GM23248 (cell line): ENCODE data around the gene C2orf81. TPM values are rescaled to one million over a fixed set of nuclear protein-coding genes. Genes with fewer than 3 reads are reported as not detected.

Experiments
- DNase-seq: peaks from one replicate; pipeline ENCODE4 v3.0.0-alpha.2; 2015
- H2AFZ ChIP-seq: fragments of 200-600 bp; sonication (generic); 2 replicates; pipeline ENCODE4 v1.6.1; 2016; ENCODE audit warnings: antibody characterized with exemption
- H3F3A ChIP-seq: fragments of 200-600 bp; sonication (generic); 2 replicates; pipeline ENCODE4 v1.6.1; 2016; ENCODE audit warnings: mild to moderate bottlenecking, antibody characterized with exemption, mixed run types; ENCODE audit not compliant: insufficient read depth
- H3K27ac ChIP-seq: fragments of 200-600 bp; sonication (generic); 2 replicates; pipeline ENCODE4 v1.5.1; 2016; ENCODE audit warnings: mild to moderate bottlenecking
- H3K27me3 ChIP-seq: fragments of 200-600 bp; sonication (generic); replicated peaks from 2 replicates; pipeline ENCODE4 v1.6.1; 2016; ENCODE audit warnings: mild to moderate bottlenecking; ENCODE audit not compliant: insufficient read depth
- H3K36me3 ChIP-seq: fragments of 200-600 bp; sonication (generic); 2 replicates; pipeline ENCODE4 v1.6.1; 2016; ENCODE audit warnings: low read depth, mild to moderate bottlenecking
- H3K4me1 ChIP-seq: fragments of 200-600 bp; sonication (generic); 2 replicates; pipeline ENCODE4 v1.6.1; 2016; ENCODE audit warnings: mild to moderate bottlenecking; ENCODE audit not compliant: insufficient read depth
- H3K4me2 ChIP-seq: fragments of 200-600 bp; sonication (generic); one replicate; pipeline ENCODE4 v1.6.1; 2016; ENCODE audit warnings: mild to moderate bottlenecking; ENCODE audit not compliant: unreplicated experiment
- H3K4me3 ChIP-seq: fragments of 200-600 bp; sonication (generic); 2 replicates; pipeline ENCODE4 v1.5.1; 2016; ENCODE audit warnings: mild to moderate bottlenecking
- H3K79me2 ChIP-seq: fragments of 200-600 bp; sonication (generic); 2 replicates; pipeline ENCODE4 v1.6.1; 2016; ENCODE audit warnings: mild to moderate bottlenecking; ENCODE audit not compliant: insufficient read depth
- H3K9ac ChIP-seq: fragments of 200-600 bp; sonication (generic); 2 replicates; pipeline ENCODE4 v1.6.1; 2016; ENCODE audit warnings: mild to moderate bottlenecking
- H3K9me2 ChIP-seq: fragments of 200-600 bp; sonication (generic); 2 replicates; pipeline ENCODE4 v1.6.1; 2016; ENCODE audit warnings: mixed run types, mild to moderate bottlenecking, moderate library complexity; ENCODE audit not compliant: insufficient read depth
- H3K9me3 ChIP-seq: fragments of 200-600 bp; sonication (generic); one replicate; pipeline ENCODE4 v1.6.1; 2017; ENCODE audit warnings: low read depth
- H4K20me1 ChIP-seq: fragments of 200-600 bp; sonication (generic); 2 replicates; pipeline ENCODE4 v1.6.0; 2016; ENCODE audit not compliant: insufficient read depth
- EZH2 ChIP-seq: fragments of 200-600 bp; sonication (generic); IDR thresholded peaks from 2 replicates; pipeline ENCODE4 v1.6.1; 2018; ENCODE audit warnings: antibody characterized with exemption, mild to moderate bottlenecking; ENCODE audit not compliant: insufficient read depth, poor library complexity, severe bottlenecking
- EZH2phosphoT487 ChIP-seq: fragments of 200-600 bp; sonication (generic); IDR thresholded peaks from 2 replicates; pipeline ENCODE4 v1.6.1; 2018; ENCODE audit warnings: antibody characterized with exemption, moderate library complexity, mild to moderate bottlenecking, low read depth; ENCODE audit not compliant: insufficient read depth
- WGBS, 2 experiments: methylation state at CpG; one replicate each; pipeline ENCODE4 v1.1.6; 2015 to 2017; ENCODE audit warnings: low lambda C conversion rate in 2 of 2, low coverage in 1 of 2; ENCODE audit errors: missing lambda C conversion rate in 2 of 2; 5-methylcytosine and 5-hydroxymethylcytosine counted together
- in situ Hi-C: fragments of 300-500 bp; cut with MboI; formaldehyde crosslinking; loops from 2 replicates; pipeline ENCODE4 v1.15.0; 2020
- polyA plus RNA-seq: library from polyadenylated mRNA; unstranded; fragments of >200 nt; fragmentation: Nextera tagmentation; extraction: Ambion mirVana; gene quantifications from 2 replicates; pipeline ENCODE4 v1.2.1, GENCODE V29; 2016
- total RNA-seq: library from RNA; depleted of rRNA; stranded (reverse); fragments of >200 nt; shearing (Covaris generic); gene quantifications from 2 replicates; pipeline ENCODE4 v1.2.3, GENCODE V29; 2014

The C2orf81 gene
- total and polyA plus RNA-seq, 2 experiments from 2014 or later, result 3.5 to 6.0 TPM

DNA sequence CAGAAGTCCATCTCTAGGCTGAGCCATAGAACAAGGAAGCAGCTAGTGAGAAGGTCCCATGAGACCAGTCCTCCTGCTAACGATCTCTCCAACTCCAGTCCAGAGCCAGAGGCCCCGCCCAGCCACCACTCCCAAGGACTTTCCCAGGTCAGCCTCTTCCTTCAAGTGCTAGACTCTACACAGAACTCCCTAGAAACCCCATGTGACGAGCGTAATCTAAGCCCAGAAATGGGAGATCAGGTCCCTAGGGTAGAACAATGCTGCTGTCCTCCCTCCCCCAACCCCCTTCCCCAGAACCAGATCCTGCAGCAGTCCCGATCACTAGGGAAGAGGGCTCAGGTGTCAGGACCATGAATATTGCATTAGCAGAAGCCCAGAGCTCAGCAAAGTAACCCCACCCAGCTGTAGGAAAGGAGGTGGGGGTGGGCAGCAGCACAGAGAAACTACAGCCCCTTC is 48.2 kb downstream of the C2orf81 start:
- Histone ChIP-seq H3K9ac (no peak overlapping the region), H3K4me2 (no peak overlapping the region), H3F3A (no peaks in the 10 kb centered on the region), H3K4me3 (no peak overlapping the region), H2AFZ (no peak overlapping the region), H3K79me2 (peaks cover 55% of the 10 kb centered on the region), H3K9me3 (no peaks in the 10 kb centered on the region), H3K27me3 (no peaks in the 10 kb centered on the region), H3K9me2 (no peaks in the 10 kb centered on the region), H3K36me3 (peaks cover 21% of the 10 kb centered on the region; the same call in 1 of the 2 replicates), H3K27ac (no peak overlapping the region), H3K4me1 (no peaks in the 10 kb centered on the region; the same call in 1 of the 2 replicates), H4K20me1 (no peaks in the 10 kb centered on the region)
- TF ChIP-seq EZH2 (no peak), EZH2phosphoT487 (no peak)
- in situ Hi-C loops, result no loop called here
- 75 to 79% methylated on average over 5 of the region's 5 CpGs for WGBS, 2 experiments
- peak; percentile 49 for DNase-seq

DNA sequence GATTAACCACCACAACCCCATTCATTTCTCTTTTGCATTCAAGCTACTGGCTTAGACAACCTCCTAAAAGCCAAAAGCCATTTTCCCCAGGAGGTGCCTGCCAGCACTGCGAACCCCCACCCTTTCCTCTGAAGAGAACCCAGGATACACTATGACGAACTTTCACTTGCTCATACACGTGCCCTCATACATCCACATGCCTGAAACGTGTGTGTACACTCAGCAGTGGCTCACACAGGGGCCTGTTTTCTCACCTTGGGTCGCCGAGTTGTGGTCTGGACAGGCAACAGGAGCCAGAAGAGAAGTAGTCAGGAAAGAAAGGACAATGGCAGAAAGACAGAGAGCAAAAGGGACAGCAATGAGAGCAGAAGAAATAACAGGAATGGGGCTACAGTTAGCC is 48.7 kb downstream of the C2orf81 start:
- WGBS, 2 experiments, result 75 to 78% methylated on average over 6 of the region's 6 CpGs
- peaks cover 27% of the 10 kb centered on the region; the same call in 1 of the 2 replicates for H3K36me3 ChIP-seq

DNA sequence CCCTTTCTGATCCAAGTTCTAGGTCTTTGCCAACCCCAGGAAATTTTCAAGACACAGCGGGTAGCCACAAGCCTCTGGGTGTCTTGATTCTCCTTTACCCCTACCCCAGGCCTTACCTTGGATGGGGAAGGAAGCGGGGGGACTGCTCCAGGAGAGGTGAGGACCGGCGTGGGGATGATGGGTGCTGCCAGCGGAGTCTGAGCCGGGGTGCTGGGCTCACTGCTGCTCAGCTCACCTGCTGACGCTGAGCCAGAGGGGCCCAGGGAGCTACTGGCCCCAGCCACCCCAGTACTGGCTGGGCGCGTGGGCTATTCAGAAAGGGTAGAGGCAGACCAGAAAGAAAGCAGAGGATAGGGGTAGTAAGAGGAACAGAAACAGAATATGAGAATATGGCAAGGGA is 50.0 kb downstream of the C2orf81 start:
- Histone ChIP-seq H2AFZ (no peak overlapping the region), H3K36me3 (peaks cover 24% of the 10 kb centered on the region; the same call in 1 of the 2 replicates), H4K20me1 (no peaks in the 10 kb centered on the region), H3K9me3 (no peaks in the 10 kb centered on the region), H3K27me3 (no peaks in the 10 kb centered on the region), H3K4me3 (no peak overlapping the region), H3K4me1 (no peaks in the 10 kb centered on the region), H3K4me2 (no peak overlapping the region), H3K9ac (no peak overlapping the region), H3F3A (no peaks in the 10 kb centered on the region), H3K27ac (no peak overlapping the region), H3K79me2 (peaks cover 37% of the 10 kb centered on the region), H3K9me2 (no peaks in the 10 kb centered on the region)
- in situ Hi-C loops, result no loop called here
- 92 to 96% methylated on average over 8 to 9 of the region's 9 CpGs for WGBS, 2 experiments
- no peak for TF ChIP-seq EZH2phosphoT487
- TF ChIP-seq EZH2, result no peak
- DNase-seq, result no peak

More for the DNA sequence above, 48.7 kb downstream of the C2orf81 start:
- Histone ChIP-seq H3K9ac (no peak overlapping the region), H3K9me2 (no peaks in the 10 kb centered on the region), H3K4me2 (no peak overlapping the region), H4K20me1 (no peaks in the 10 kb centered on the region), H3K4me1 (no peaks in the 10 kb centered on the region), H2AFZ (no peak overlapping the region), H3K4me3 (no peak overlapping the region), H3K27me3 (no peaks in the 10 kb centered on the region), H3K79me2 (peaks cover 50% of the 10 kb centered on the region), H3K9me3 (no peaks in the 10 kb centered on the region), H3F3A (no peaks in the 10 kb centered on the region), H3K27ac (no peak overlapping the region)
- in situ Hi-C loops, result no loop called here
- DNase-seq, result no peak
- TF ChIP-seq EZH2phosphoT487, result no peak

DNA sequence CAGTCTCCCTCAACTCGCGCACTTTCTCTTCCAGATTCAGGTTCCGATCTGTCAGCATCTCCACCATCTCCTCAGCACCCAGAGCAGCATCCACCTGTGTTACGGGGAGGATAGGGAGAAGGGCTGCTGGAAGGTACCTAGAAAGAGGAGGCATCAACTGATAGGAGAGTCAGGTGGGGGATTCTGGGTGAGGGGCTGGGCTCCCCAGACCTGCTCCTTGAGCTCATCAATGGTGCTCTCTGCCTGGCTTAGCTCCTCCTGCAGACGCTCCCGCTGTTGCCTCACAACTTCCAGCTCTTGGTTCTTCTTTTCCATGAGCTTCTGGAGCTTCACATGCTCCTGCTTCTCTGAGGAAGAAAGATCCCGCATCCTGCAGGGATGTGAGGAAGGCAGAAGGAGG is 51.4 kb downstream of the C2orf81 start:
- H3K4me3 ChIP-seq, result no peak overlapping the region
- H3K27ac ChIP-seq, result no peak overlapping the region
- H2AFZ ChIP-seq, result no peak overlapping the region
- H4K20me1 ChIP-seq, result no peaks in the 10 kb centered on the region
- in situ Hi-C loops, result no loop called here
- no peak overlapping the region for H3K9ac ChIP-seq
- no peaks in the 10 kb centered on the region for H3F3A ChIP-seq
- H3K79me2 ChIP-seq, result peaks cover 23% of the 10 kb centered on the region
- H3K27me3 ChIP-seq, result no peaks in the 10 kb centered on the region
- H3K36me3 ChIP-seq, result peaks cover 27% of the 10 kb centered on the region; the same call in 1 of the 2 replicates
- no peaks in the 10 kb centered on the region for H3K9me2 ChIP-seq
- DNase-seq, result no peak
- H3K4me2 ChIP-seq, result no peak overlapping the region
- H3K4me1 ChIP-seq, result no peaks in the 10 kb centered on the region
- TF ChIP-seq EZH2, result no peak
- no peak for TF ChIP-seq EZH2phosphoT487
- H3K9me3 ChIP-seq, result no peaks in the 10 kb centered on the region
- WGBS, 2 experiments, result 89 to 91% methylated on average over 7 of the region's 7 CpGs

DNA sequence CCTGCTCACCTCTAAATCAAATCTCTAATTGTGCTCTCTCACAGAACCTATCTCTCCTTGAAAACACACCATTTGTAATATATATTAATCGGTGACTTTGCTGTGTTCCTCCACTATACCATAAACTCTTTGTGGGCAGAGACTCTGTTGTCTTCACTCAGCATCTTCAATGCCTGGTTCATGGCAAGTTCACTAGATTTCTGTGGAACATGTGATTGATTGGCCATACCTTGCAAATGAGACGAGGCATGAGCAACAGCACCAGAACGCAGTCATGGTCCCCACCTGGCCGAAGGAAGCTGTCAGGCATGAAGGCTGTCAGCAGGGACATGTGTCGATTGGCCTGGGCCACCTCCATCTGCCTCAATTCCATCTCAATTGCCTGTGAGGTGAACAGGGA is 52.9 kb downstream of the C2orf81 start:
- no peaks in the 10 kb centered on the region for H3K9me2 ChIP-seq
- H3K27ac ChIP-seq, result no peak overlapping the region
- TF ChIP-seq EZH2 (no peak), EZH2phosphoT487 (no peak)
- no peaks in the 10 kb centered on the region for H4K20me1 ChIP-seq
- WGBS, 2 experiments, result 96 to 99% methylated on average over 5 of the region's 5 CpGs
- H3K36me3 ChIP-seq, result peaks cover 40% of the 10 kb centered on the region; the same call in 1 of the 2 replicates
- no peaks in the 10 kb centered on the region for H3F3A ChIP-seq
- H3K27me3 ChIP-seq, result no peaks in the 10 kb centered on the region
- H2AFZ ChIP-seq, result no peak overlapping the region
- H3K9ac ChIP-seq, result no peak overlapping the region
- H3K9me3 ChIP-seq, result no peaks in the 10 kb centered on the region
- no peak for DNase-seq
- no peak overlapping the region for H3K4me2 ChIP-seq
- peaks cover 9% of the 10 kb centered on the region for H3K79me2 ChIP-seq
- H3K4me1 ChIP-seq, result no peaks in the 10 kb centered on the region
- in situ Hi-C loops, result no loop called here
- H3K4me3 ChIP-seq, result no peak overlapping the region
